Testis (tissue), 2 donors: Measurements from ENCODE around the gene SLC6A7.

Source experiments
- POLR2A ChIP-seq: fragments of 450-650 bp; IDR thresholded peaks from one replicate; pipeline ENCODE4 v1.6.1; 2017; ENCODE audit warnings: antibody characterized with exemption, mild to moderate bottlenecking, moderate library complexity
- TF ChIP-seq, protein P1 (sequence below), 3 experiments: fragments of 450-650 bp in 2 of 3; fragments of 200-600 bp in 1 of 3; sonication (generic) in 1 of 3; IDR thresholded peaks; one replicate each; pipeline ENCODE4 v1.5.1; 2016 to 2019; ENCODE audit warnings: antibody characterized with exemption in 3 of 3, mild to moderate bottlenecking in 2 of 3, moderate library complexity in 1 of 3

DNA sequence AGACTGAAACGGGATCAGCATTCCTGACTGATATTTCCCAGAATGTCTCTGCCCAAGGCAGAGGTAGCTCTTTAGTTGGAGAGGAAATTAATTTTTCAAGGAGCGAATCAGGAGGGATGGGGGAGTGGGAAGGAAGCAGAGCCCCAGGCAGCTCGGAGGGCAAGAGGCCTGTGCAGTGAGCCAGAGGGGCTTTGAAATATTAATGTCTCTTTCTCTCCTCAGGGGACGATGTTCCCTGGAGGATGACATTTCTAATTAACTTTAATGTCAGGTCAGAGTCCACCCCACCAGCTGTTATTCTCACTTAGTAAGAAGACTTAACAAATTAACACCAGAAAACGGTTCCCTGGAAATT lies 45.6 kb downstream of the SLC6A7 start:
- TF ChIP-seq, protein P1, sequence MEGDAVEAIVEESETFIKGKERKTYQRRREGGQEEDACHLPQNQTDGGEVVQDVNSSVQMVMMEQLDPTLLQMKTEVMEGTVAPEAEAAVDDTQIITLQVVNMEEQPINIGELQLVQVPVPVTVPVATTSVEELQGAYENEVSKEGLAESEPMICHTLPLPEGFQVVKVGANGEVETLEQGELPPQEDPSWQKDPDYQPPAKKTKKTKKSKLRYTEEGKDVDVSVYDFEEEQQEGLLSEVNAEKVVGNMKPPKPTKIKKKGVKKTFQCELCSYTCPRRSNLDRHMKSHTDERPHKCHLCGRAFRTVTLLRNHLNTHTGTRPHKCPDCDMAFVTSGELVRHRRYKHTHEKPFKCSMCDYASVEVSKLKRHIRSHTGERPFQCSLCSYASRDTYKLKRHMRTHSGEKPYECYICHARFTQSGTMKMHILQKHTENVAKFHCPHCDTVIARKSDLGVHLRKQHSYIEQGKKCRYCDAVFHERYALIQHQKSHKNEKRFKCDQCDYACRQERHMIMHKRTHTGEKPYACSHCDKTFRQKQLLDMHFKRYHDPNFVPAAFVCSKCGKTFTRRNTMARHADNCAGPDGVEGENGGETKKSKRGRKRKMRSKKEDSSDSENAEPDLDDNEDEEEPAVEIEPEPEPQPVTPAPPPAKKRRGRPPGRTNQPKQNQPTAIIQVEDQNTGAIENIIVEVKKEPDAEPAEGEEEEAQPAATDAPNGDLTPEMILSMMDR (IDR thresholded peaks at IDR 0.05), result no peak
- TF ChIP-seq POLR2A, result no peak
